ENCODE data around the gene BSPH1.

The BSPH1 gene

GRCh38 chr19:47992070-47992469 lies at the start of gene BSPH1:
Gene BSPH1, minus strand, starts transcription at chr19:47992170. Its CDS starts 89 bp downstream, at chr19:47992081.
- H3K27me3 ChIP-seq (ENCODE audit: control insufficient read depth in 1 of 2, insufficient read depth in 2 of 2, low read length in 2 of 2), result peaks cover 0 to 9% of the 10 kb centered on the region in 2 donors

GRCh38 chr19:48036765-48037164 lies 44.8 kb upstream of the BSPH1 start:
- H3K9me3 ChIP-seq (ENCODE audit: control insufficient read depth in 2 of 2, low read length in 2 of 2), result peaks cover 5 to 7% of the 10 kb centered on the region in 2 donors
- H3K27ac ChIP-seq (ENCODE audit: low read length), result no peak overlapping the region
- H3K27me3 ChIP-seq (ENCODE audit: control insufficient read depth in 1 of 2, insufficient read depth in 2 of 2, low read length in 2 of 2), result peaks cover 1 to 2% of the 10 kb centered on the region in 2 donors
- no peaks in the 10 kb centered on the region for H3K36me3 ChIP-seq (ENCODE audit: control insufficient read depth in 2 of 2, insufficient read depth in 2 of 2, low read length in 2 of 2)
- H3K4me3 ChIP-seq (ENCODE audit: low read length in 2 of 2), result no peak overlapping the region
- no peak overlapping the region for H3K9ac ChIP-seq (ENCODE audit: low read length in 2 of 2)
- no peaks in the 10 kb centered on the region for H3K4me1 ChIP-seq (ENCODE audit: control insufficient read depth, insufficient read depth, low read length)

More at GRCh38 chr19:47992070-47992469, at the start of gene BSPH1:
- Histone ChIP-seq H3K9ac (ENCODE audit: low read length in 2 of 2) (no peak within 1 kb of the TSS), H3K27ac (ENCODE audit: low read length) (no peak within 1 kb of the TSS), H3K36me3 (ENCODE audit: control insufficient read depth in 2 of 2, insufficient read depth in 2 of 2, low read length in 2 of 2) (no peaks in the 10 kb centered on the region), H3K4me3 (ENCODE audit: low read length in 2 of 2) (no peak within 1 kb of the TSS), H3K9me3 (ENCODE audit: control insufficient read depth in 2 of 2, low read length in 2 of 2) (no peaks in the 10 kb centered on the region), H3K4me1 (ENCODE audit: control insufficient read depth, insufficient read depth, low read length) (no peaks in the 10 kb centered on the region)

GRCh38 chr19:48033604-48034003 lies 41.6 kb upstream of the BSPH1 start:
- H3K36me3 ChIP-seq (ENCODE audit: control insufficient read depth in 2 of 2, insufficient read depth in 2 of 2, low read length in 2 of 2), result no peaks in the 10 kb centered on the region
- H3K4me1 ChIP-seq (ENCODE audit: control insufficient read depth, insufficient read depth, low read length), result no peaks in the 10 kb centered on the region
- H3K27me3 ChIP-seq (ENCODE audit: control insufficient read depth in 1 of 2, insufficient read depth in 2 of 2, low read length in 2 of 2), result peaks cover 0 to 6% of the 10 kb centered on the region in 2 donors
- no peak overlapping the region for H3K9ac ChIP-seq (ENCODE audit: low read length in 2 of 2)
- H3K4me3 ChIP-seq (ENCODE audit: low read length in 2 of 2), result no peak overlapping the region
- peaks cover 5 to 7% of the 10 kb centered on the region in 2 donors for H3K9me3 ChIP-seq (ENCODE audit: control insufficient read depth in 2 of 2, low read length in 2 of 2)
- H3K27ac ChIP-seq (ENCODE audit: low read length), result no peak overlapping the region

GRCh38 chr19:48030073-48030472 lies 38.1 kb upstream of the BSPH1 start:
- Histone ChIP-seq H3K9ac (ENCODE audit: low read length in 2 of 2) (no peak overlapping the region), H3K36me3 (ENCODE audit: control insufficient read depth in 2 of 2, insufficient read depth in 2 of 2, low read length in 2 of 2) (no peaks in the 10 kb centered on the region), H3K27me3 (ENCODE audit: control insufficient read depth in 1 of 2, insufficient read depth in 2 of 2, low read length in 2 of 2) (peaks cover 0 to 6% of the 10 kb centered on the region in 2 donors)

GRCh38 chr19:48029431-48029830 lies 37.5 kb upstream of the BSPH1 start:
- H3K9ac ChIP-seq (ENCODE audit: low read length in 2 of 2), result no peak overlapping the region
- peaks cover 0 to 6% of the 10 kb centered on the region in 2 donors for H3K27me3 ChIP-seq (ENCODE audit: control insufficient read depth in 1 of 2, insufficient read depth in 2 of 2, low read length in 2 of 2)
- no peak overlapping the region for H3K4me3 ChIP-seq (ENCODE audit: low read length in 2 of 2)
- no peaks in the 10 kb centered on the region for H3K9me3 ChIP-seq (ENCODE audit: control insufficient read depth in 2 of 2, low read length in 2 of 2)
- H3K27ac ChIP-seq (ENCODE audit: low read length), result no peak overlapping the region
- H3K36me3 ChIP-seq (ENCODE audit: control insufficient read depth in 2 of 2, insufficient read depth in 2 of 2, low read length in 2 of 2), result no peaks in the 10 kb centered on the region
- H3K4me1 ChIP-seq (ENCODE audit: control insufficient read depth, insufficient read depth, low read length), result no peaks in the 10 kb centered on the region

More at GRCh38 chr19:48030073-48030472, 38.1 kb upstream of the BSPH1 start:
- no peaks in the 10 kb centered on the region for H3K4me1 ChIP-seq (ENCODE audit: control insufficient read depth, insufficient read depth, low read length)
- H3K9me3 ChIP-seq (ENCODE audit: control insufficient read depth in 2 of 2, low read length in 2 of 2), result no peaks in the 10 kb centered on the region
- H3K4me3 ChIP-seq (ENCODE audit: low read length in 2 of 2), result no peak overlapping the region
- H3K27ac ChIP-seq (ENCODE audit: low read length), result no peak overlapping the region

GRCh38 chr19:48025480-48025879 lies 33.5 kb upstream of the BSPH1 start:
- Histone ChIP-seq H3K4me3 (ENCODE audit: low read length in 2 of 2) (no peak overlapping the region), H3K4me1 (ENCODE audit: control insufficient read depth, insufficient read depth, low read length) (no peaks in the 10 kb centered on the region), H3K27me3 (ENCODE audit: control insufficient read depth in 1 of 2, insufficient read depth in 2 of 2, low read length in 2 of 2) (peaks cover 3 to 6% of the 10 kb centered on the region in 2 donors), H3K36me3 (ENCODE audit: control insufficient read depth in 2 of 2, insufficient read depth in 2 of 2, low read length in 2 of 2) (no peaks in the 10 kb centered on the region), H3K9me3 (ENCODE audit: control insufficient read depth in 2 of 2, low read length in 2 of 2) (no peaks in the 10 kb centered on the region), H3K27ac (ENCODE audit: low read length) (no peak overlapping the region), H3K9ac (ENCODE audit: low read length in 2 of 2) (no peak overlapping the region)

- H3K36me3 ChIP-seq (ENCODE audit: control insufficient read depth in 2 of 2, insufficient read depth in 2 of 2, low read length in 2 of 2), result no peaks in the 10 kb centered on the region
- H3K4me1 ChIP-seq (ENCODE audit: control insufficient read depth, insufficient read depth, low read length), result no peaks in the 10 kb centered on the region
- peaks cover 7% of the 10 kb centered on the region in 2 donors for H3K27me3 ChIP-seq (ENCODE audit: control insufficient read depth in 1 of 2, insufficient read depth in 2 of 2, low read length in 2 of 2)
- H3K9me3 ChIP-seq (ENCODE audit: control insufficient read depth in 2 of 2, low read length in 2 of 2), result no peaks in the 10 kb centered on the region
- H3K4me3 ChIP-seq (ENCODE audit: low read length in 2 of 2), result no peak overlapping the region
- no peak overlapping the region for H3K27ac ChIP-seq (ENCODE audit: low read length)
- H3K9ac ChIP-seq (ENCODE audit: low read length in 2 of 2), result no peak overlapping the region
Observed at GRCh38 chr19:48023518-48023917, 31.5 kb upstream of the BSPH1 start.

- H3K9me3 ChIP-seq (ENCODE audit: control insufficient read depth in 2 of 2, low read length in 2 of 2), result no peaks in the 10 kb centered on the region
- no peak overlapping the region for H3K27ac ChIP-seq (ENCODE audit: low read length)
Observed at GRCh38 chr19:48023011-48023410, 31.0 kb upstream of the BSPH1 start.

GRCh38 chr19:48020686-48021085 lies 28.7 kb upstream of the BSPH1 start:
- Histone ChIP-seq H3K27ac (ENCODE audit: low read length) (no peak overlapping the region), H3K9ac (ENCODE audit: low read length in 2 of 2) (no peak overlapping the region), H3K36me3 (ENCODE audit: control insufficient read depth in 2 of 2, insufficient read depth in 2 of 2, low read length in 2 of 2) (no peaks in the 10 kb centered on the region), H3K4me3 (ENCODE audit: low read length in 2 of 2) (no peak overlapping the region), H3K4me1 (ENCODE audit: control insufficient read depth, insufficient read depth, low read length) (no peaks in the 10 kb centered on the region), H3K9me3 (ENCODE audit: control insufficient read depth in 2 of 2, low read length in 2 of 2) (no peaks in the 10 kb centered on the region), H3K27me3 (ENCODE audit: control insufficient read depth in 1 of 2, insufficient read depth in 2 of 2, low read length in 2 of 2) (peaks cover 13 to 14% of the 10 kb centered on the region in 2 donors)

More at GRCh38 chr19:48023011-48023410, 31.0 kb upstream of the BSPH1 start:
- no peak overlapping the region for H3K4me3 ChIP-seq (ENCODE audit: low read length in 2 of 2)
- H3K27me3 ChIP-seq (ENCODE audit: control insufficient read depth in 1 of 2, insufficient read depth in 2 of 2, low read length in 2 of 2), result peaks cover 9 to 12% of the 10 kb centered on the region in 2 donors
- no peaks in the 10 kb centered on the region for H3K4me1 ChIP-seq (ENCODE audit: control insufficient read depth, insufficient read depth, low read length)
- H3K36me3 ChIP-seq (ENCODE audit: control insufficient read depth in 2 of 2, insufficient read depth in 2 of 2, low read length in 2 of 2), result no peaks in the 10 kb centered on the region
- no peak overlapping the region for H3K9ac ChIP-seq (ENCODE audit: low read length in 2 of 2)

GRCh38 chr19:48010932-48011758 lies 19.2 kb upstream of the BSPH1 start:
- Histone ChIP-seq H3K36me3 (ENCODE audit: control insufficient read depth in 2 of 2, insufficient read depth in 2 of 2, low read length in 2 of 2) (no peaks in the 10 kb centered on the region), H3K27me3 (ENCODE audit: control insufficient read depth in 1 of 2, insufficient read depth in 2 of 2, low read length in 2 of 2) (peaks cover 0 to 13% of the 10 kb centered on the region in 2 donors), H3K9ac (ENCODE audit: low read length in 2 of 2) (no peak overlapping the region), H3K4me3 (ENCODE audit: low read length in 2 of 2) (no peak overlapping the region), H3K9me3 (ENCODE audit: control insufficient read depth in 2 of 2, low read length in 2 of 2) (peaks cover 7 to 8% of the 10 kb centered on the region in 2 donors), H3K4me1 (ENCODE audit: control insufficient read depth, insufficient read depth, low read length) (no peaks in the 10 kb centered on the region), H3K27ac (ENCODE audit: low read length) (no peak overlapping the region)

GRCh38 chr19:48006762-48007161 lies 14.8 kb upstream of the BSPH1 start:
- Histone ChIP-seq H3K4me1 (ENCODE audit: control insufficient read depth, insufficient read depth, low read length) (no peaks in the 10 kb centered on the region), H3K9me3 (ENCODE audit: control insufficient read depth in 2 of 2, low read length in 2 of 2) (peaks cover 5 to 8% of the 10 kb centered on the region in 2 donors), H3K36me3 (ENCODE audit: control insufficient read depth in 2 of 2, insufficient read depth in 2 of 2, low read length in 2 of 2) (no peaks in the 10 kb centered on the region), H3K27me3 (ENCODE audit: control insufficient read depth in 1 of 2, insufficient read depth in 2 of 2, low read length in 2 of 2) (peaks cover 0 to 9% of the 10 kb centered on the region in 2 donors), H3K27ac (ENCODE audit: low read length) (no peak overlapping the region), H3K9ac (ENCODE audit: low read length in 2 of 2) (no peak overlapping the region), H3K4me3 (ENCODE audit: low read length in 2 of 2) (no peak overlapping the region)

Data from stomach smooth muscle (tissue), 2 donors.